GM18499 (cell line): Measurements from ENCODE around the gene UBAC2.

Experiments
- ATAC-seq: cut with Tn5 transposase; IDR thresholded peaks from one replicate; pipeline ENCODE4 v1.9.1; 2021; ENCODE audit warnings: moderate number of reproducible peaks; ENCODE audit not compliant: insufficient read depth, unreplicated experiment

The UBAC2 gene

GRCh38 chr13:99265821-99266426, 65.3 kb downstream of the UBAC2 start:
- no peak for ATAC-seq

GRCh38 chr13:99266827-99267226, 66.2 kb downstream of the UBAC2 start:
- ATAC-seq: no peak

DNA sequence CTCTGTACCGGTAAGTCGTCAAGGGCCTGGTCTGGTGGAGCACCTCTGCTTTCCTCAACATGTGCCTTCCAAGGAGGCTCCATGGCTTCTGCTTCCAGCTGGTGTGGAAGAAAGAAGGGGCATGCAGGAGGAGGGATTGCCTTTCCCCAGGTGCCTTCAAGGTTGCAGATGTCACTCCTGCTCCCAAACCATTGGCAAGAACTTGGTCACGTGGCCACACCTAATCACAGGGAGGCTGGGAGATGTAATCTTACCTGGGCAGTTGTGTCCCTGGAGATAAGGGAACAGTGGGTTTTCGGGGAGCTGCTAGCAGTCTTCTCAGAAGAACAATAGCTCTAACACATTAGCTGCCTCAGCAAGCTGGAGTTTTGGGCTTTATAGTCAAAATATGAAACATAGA, 67.3 kb downstream of the UBAC2 start:
- ATAC-seq: no peak

- no peak for ATAC-seq
These were observed 68.2 kb downstream of the UBAC2 start for GRCh38 chr13:99268822-99269221.

- ATAC-seq: peak; percentile 58
These were observed 69.1 kb downstream of the UBAC2 start for GRCh38 chr13:99269627-99270241.

GRCh38 chr13:99270518-99270917, 69.9 kb downstream of the UBAC2 start:
- no peak for ATAC-seq

- ATAC-seq: no peak
These were observed 70.6 kb downstream of the UBAC2 start for GRCh38 chr13:99271249-99271648.

DNA sequence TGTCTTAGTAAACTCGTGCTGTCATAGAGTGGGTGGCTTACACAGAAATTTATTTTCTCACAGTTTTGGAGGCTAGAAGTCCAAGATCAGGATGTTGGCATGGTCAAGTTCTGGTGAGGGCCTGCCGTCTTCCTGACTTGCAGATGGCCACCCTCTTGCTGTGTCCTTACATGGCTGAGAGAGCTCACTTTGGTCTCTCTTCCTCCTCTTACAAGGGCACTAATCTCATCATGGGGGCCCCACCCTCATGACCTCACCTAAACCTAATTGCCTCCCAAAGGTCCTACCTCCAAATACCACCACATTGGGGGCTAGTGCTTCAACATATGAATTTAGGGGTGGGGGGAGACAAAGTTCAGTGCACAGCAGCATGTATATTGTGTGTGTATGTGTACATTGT, 71.8 kb downstream of the UBAC2 start:
- no peak for ATAC-seq

DNA sequence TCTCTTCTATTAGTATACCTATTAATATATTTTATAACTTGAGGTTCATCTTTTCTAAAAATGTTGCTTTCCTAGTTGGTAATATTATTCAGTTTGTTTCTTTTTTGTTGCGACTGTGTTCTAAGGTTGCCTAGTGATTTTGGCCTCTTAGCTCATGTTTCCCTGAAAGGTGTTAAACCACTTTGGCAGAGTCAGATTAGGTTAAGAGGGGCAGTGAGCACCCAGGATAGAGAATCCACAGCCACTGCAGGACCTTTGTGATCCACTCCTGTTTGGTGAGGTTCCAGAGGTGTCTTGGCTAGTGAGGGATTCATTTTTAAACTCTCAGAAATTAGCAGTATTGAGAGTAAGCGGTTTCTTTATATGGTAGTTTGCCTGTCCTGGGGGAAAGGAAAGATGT, 72.5 kb downstream of the UBAC2 start:
- ATAC-seq: no peak

GRCh38 chr13:99275093-99275469, 74.4 kb downstream of the UBAC2 start:
- ATAC-seq: no peak

DNA sequence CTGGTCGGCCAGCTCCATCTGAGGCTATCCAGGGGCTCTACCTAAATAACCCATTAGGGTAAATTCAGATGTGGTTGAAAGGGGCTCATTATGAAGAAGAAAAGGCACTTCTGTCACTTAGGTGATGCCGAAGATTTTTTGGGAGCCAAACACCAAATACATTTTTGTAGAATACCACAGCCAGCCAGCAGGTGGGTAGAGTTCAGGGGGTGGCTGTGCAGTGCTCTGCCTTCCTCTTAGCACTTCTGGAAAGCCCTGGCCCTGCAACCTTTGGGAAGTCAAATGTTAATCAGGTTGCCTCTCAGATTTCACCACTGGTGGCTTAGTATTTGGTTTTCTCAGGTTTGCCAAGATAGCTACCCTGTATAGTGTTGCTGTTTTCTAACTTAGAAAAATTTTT, 76.1 kb downstream of the UBAC2 start:
- no peak for ATAC-seq

DNA sequence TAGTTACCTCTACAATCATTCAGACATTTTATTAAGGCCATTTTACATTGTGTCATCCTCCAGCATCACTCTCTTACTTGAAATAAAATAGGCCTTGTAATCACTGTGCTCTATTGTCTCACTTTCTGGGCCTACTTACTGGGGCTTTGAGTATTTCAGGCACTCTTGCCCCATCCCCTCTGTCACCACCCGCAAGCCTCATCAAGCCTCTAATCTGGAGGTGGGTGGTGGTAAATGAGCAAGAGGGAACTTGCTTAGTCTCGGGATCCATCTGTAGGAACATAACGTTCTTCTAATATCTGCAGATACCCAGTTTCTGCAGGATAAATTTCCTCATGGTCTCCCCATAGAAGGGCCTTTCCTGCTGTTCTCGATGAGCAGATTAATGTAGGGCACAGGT, 77.0 kb downstream of the UBAC2 start:
- ATAC-seq: no peak

GRCh38 chr13:99278200-99278599, 77.5 kb downstream of the UBAC2 start:
- no peak for ATAC-seq

GRCh38 chr13:99278843-99279242, 78.2 kb downstream of the UBAC2 start:
- no peak for ATAC-seq

- ATAC-seq: no peak
These were observed 79.0 kb downstream of the UBAC2 start for GRCh38 chr13:99279637-99280036.

DNA sequence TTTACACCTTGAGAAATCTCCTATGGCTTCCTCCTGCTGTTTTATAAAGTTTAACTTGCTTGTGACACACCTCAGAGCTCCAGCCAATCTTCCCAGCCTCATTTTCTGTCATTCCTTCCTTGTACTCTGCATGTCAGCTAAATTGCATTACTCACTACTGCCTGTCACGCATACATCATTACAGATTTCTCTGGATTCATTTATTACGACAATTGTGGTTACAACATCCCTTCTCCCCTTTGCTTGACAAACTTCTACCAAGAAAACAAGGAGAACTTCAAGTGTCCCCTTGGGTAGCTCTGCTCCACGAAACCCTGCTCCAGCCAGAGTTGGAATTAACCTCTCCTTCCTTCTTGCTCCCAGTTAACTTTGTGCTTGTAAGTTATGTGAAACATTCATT, 79.5 kb downstream of the UBAC2 start:
- ATAC-seq: no peak

- ATAC-seq: peak; percentile 29
These were observed 81.2 kb downstream of the UBAC2 start for GRCh38 chr13:99281811-99282263.

DNA sequence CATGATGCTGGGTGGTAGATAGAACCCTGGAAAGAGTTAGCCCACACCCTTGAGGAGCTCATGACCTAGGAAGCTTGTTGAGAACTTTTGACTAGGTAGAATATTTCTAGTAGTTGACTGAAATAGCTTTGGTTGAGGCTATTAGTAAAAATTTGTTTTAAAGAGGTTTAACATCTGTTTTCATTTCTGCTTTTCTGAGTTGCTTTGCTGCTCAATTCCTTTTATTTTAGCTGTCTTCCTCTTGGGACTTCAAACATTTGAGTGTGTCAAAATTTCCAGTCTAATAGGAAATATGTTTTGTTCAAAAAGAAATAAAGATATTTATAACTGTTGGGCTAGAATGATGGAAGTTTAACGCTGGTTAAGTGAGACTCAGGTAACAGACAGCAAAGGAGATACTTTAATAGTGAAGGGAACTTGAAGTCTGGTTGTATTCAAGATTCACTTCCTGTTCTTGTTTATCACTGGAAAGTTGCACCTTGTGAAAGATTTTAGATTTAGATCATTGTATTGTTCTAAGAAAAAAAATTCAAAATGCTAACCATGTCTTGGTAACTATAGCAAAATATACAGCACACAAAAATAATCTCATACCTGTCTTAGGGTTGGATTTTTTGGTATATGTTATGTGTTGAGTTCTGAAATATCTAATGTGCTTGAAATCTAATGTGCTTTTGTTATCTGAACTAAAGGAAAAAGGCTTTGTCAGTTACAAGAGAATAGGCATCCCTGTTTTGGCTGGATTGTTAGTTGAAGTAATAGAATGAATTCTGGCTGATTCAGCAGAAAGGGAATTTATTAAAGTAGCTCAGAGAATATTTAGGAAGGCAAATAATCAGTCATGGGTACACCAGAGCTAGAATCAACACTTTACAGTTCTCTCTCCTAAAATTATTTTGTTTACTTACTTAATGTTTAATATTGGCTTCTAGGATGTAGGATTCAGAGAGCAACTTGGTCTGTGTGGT, 81.9 kb downstream of the UBAC2 start:
- ATAC-seq: peak; percentile 47

DNA sequence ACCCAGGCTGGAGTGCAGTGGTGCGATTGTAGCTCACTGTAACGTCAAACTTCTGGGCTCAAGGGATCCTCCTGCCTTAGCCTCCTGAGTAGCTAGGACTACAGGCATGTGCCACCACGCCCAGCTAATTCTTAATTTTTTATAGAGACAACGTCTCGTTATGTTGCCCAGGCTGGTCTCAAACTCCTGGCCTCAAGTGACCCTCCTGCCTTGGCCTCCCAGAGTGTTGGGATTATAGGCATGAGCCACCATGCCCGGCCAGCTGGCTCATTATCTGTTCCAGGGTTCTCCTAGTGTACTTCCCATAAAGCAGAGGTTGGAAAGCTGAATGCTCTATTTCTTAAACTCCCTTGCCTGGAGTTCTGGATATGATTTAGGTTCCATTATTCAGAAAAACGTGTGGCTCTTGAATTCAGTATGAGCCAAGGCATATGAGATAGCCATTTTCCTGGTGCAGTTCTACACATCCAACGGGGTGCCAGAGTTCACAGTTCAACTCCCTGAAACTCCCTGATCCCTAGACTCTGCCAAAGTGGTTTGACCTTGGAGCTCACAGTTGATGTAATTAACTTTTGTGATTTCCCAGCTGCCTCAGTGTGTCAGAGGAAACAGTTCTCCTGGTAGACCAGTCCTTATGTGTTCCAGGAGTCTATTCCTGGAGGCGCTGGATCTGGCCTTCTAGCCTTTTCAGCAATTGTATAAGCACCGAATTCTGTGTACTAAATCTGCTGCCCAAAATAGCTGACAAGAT, 85.0 kb downstream of the UBAC2 start:
- ATAC-seq: no peak

- peak; percentile 4 for ATAC-seq
These were observed 86.9 kb downstream of the UBAC2 start for GRCh38 chr13:99287551-99287950.

GRCh38 chr13:99288089-99288488, 87.4 kb downstream of the UBAC2 start:
- ATAC-seq: peak; percentile 71
